HG03439 (cell line): ENCODE measurements around the gene SMCHD1.
"Not testable (repeated sequence)": the region's sequence is repeated elsewhere in the genome, so short reads cannot be mapped to it uniquely, and the experiment has no call there.

ENCODE experiments used
- ATAC-seq: cut with Tn5 transposase; IDR thresholded peaks from one replicate; pipeline ENCODE4 v1.9.1; 2021; ENCODE audit warnings: mild to moderate bottlenecking, moderate library complexity; ENCODE audit not compliant: unreplicated experiment

SMCHD1 gene

GRCh38 chr18:2811416-2811815, 155.9 kb downstream of the SMCHD1 start:
- no peak for ATAC-seq

GRCh38 chr18:2814928-2815327, 159.4 kb downstream of the SMCHD1 start:
- no peak for ATAC-seq

- ATAC-seq = no peak
Measured at GRCh38 chr18:2818281-2818680, 162.8 kb downstream of the SMCHD1 start.

- ATAC-seq = no peak
Measured at GRCh38 chr18:2821695-2822094, 166.2 kb downstream of the SMCHD1 start.

GRCh38 chr18:2822213-2822921, 166.8 kb downstream of the SMCHD1 start:
- ATAC-seq = no peak

- no peak for ATAC-seq
Measured at GRCh38 chr18:2823202-2823601, 167.7 kb downstream of the SMCHD1 start.

DNA sequence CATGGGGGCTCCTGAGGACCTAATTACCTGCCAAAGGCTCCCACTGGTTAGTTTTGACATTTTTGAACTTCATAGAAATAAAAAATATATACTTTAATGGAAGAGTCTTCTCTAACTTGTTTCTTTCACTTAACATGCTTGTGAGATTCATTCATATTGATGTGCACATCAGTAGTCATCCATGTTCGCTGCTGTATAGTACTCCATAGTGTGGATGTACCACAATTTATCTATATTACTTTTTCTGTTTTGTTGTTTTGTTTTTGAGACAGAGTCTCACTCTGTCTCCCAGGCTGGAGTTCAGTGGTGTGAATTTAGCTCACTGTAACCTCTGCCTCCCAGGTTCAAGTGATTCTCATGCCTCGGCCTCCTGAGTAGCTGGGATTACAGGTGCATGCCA, 168.4 kb downstream of the SMCHD1 start:
- ATAC-seq = no peak

- no peak for ATAC-seq
Measured at GRCh38 chr18:2824865-2825264, 169.3 kb downstream of the SMCHD1 start.

DNA sequence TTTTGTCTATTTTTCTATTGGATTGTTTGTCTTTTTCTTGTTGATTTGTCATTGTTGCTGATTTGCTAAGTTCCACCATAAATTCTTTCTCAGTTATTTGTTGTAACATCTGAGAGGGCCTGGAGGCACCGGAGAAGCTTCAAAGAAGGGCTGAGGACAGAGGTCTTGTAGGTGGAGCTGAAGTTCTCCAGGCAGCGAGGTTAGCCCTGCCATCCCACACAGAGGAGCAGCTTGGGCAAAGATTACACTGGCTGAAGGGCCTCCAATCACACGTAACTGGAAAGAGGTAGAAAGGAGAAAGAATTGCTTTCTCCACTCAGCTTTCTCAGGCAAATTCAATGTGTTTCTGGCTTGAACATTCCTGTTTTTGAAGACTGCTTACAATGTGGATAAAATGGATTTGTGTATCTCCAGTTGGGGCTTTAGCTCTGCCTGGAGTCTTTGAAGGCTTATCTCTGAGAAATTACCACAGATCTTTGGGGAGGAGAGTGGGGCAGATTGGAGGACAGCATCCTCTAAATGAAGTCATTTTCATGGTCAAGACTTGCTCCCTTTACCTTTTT, 170.2 kb downstream of the SMCHD1 start:
- ATAC-seq = no peak

DNA sequence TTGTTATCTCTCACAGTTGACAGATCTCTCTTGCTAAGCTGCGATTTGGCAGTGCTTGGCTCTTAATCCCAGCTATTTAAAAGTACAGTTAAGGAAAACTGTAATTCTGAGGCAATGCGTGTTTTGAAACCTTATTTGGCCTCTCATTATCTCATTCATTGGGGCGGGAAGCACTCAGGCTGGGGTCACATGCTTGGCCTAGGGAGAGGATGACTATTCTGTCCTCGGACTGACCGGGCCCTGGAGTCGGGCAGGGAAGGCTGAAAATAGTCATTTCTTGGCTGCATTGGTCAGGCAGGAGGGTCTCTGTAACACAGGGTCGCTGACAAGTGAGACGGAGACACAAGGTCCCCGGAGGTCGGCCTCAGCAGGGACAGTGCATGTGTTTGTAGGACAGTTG, 171.1 kb downstream of the SMCHD1 start:
- no peak for ATAC-seq

GRCh38 chr18:2827061-2827460, 171.5 kb downstream of the SMCHD1 start:
- ATAC-seq = no peak

- ATAC-seq = not testable (repeated sequence)
Measured at GRCh38 chr18:2836118-2836517, 180.6 kb downstream of the SMCHD1 start.

GRCh38 chr18:2837290-2837689, 181.8 kb downstream of the SMCHD1 start:
- ATAC-seq = not testable (repeated sequence)

DNA sequence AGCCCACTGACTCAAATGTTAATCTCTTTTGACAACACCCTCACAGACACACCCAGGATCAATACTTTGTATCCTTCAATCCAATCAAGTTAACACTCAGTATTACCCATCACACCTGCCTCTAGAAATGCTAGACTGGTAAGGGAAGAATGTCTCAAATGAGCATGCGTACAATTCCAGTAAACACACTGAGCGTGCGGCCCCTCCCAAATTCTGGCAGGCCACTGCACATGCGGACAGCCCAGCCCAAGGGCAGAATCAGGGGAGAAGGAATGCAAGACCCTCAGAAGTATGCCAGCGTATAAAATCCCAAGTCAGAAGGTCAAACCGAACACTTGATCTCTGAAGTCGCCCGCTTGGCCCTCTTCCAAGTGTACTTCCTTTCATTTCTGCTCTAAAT, 183.7 kb downstream of the SMCHD1 start:
- ATAC-seq = no peak

- no peak for ATAC-seq
Measured at GRCh38 chr18:2840521-2840920, 185.0 kb downstream of the SMCHD1 start.

GRCh38 chr18:2843146-2843545, 187.6 kb downstream of the SMCHD1 start:
- no peak for ATAC-seq

DNA sequence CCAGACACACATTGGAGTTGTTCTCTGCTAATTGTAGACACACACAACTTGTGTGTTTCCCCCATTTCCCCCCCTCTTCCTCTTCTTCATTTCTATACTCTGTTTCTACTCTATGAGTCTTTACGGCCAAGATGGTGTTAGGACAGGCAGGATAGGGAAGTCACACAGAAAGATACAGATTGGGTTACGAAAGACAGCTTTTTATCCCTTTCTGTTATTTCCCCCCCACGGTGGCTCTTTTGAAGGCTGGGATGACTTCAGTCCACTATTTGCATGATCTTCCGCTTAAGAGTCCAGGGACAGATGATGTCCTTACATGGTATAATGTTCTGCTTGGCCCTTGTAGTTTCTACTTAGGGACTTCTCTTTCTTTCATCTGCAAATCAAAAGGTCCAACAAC, 189.6 kb downstream of the SMCHD1 start:
- no peak for ATAC-seq

DNA sequence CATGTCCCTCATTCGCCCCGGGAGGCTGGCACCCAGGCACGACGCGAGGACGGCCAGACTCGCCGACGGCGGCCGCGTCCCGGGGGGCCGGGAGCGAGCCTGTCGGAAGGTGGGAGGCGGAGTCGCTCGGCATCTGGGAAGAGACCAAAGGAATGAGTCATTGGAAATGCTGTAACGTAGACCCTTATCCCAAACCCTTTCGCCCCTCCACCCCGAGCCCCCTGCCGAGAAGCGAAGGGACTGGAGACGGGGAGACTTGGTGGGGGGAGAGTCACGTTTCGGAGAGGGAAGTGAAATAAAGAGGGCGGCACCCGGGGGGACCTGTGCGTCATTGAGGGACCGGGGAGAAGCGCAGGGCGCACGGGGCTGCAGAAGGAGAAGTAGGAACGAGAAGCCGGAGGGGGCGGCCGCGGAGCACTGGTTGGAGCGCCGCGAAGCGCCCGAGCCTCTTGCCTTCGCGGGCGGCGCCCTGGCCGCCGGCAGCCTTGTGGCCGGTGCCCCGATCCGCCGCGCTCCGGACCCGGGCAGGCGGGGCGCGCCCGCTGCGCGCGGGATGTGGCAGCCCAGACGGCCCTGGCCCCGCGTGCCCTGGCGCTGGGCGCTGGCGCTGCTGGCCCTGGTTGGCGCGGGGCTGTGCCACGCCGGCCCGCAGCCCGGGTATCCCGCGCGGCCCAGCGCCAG, 191.2 kb downstream of the SMCHD1 start, which contains the start of gene EMILIN2:
EMILIN2 (plus strand) TSS at position 371 of the 681 bp plus-strand sequence; CDS start at position 554, 183 bp downstream.
- ATAC-seq = no peak

DNA sequence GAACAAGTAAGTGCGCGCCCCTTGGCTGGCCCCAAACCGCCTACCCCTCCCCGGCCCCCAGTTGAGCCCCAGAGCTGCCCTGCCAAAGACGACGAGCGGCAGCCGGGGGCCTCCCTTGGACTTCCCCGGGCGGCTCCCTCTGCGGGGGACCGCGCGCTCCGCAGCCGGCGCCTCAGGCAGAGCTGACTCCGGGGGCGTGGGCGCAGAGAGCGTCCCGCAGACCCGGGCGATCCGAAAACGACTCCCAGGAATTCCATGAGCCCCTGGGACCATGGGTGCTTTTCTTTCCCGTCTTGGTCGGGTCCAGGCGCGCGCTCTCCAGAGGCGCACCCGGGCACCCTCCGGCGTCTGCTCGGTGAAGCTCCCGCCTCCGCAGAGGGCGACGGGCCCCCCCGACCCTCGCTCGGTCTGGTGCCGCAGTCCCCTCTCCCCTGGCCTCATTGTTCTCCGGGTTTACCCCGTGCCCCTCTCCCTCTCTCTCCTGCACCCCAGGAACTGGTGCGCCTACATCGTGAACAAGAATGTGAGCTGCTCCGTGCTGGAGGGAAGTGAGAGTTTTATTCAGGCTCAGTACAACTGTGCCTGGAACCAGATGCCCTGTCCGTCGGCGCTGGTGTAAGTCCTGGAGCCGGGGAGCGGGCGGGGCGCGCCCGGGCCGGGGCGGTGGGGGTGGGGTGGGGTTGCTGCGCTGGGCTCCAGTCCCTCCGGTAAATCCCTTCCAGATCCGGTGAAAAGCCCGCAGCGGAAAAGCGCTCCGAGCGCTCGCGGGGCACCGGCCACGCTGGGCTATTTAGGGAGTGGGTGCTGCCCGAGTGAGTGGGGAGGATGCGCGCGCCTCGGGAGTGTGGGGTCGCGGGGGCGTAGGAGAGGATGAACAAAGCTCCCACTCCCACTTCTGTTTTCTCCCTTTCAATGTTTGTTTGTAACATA, 192.1 kb downstream of the SMCHD1 start:
- peak; percentile 47 for ATAC-seq

DNA sequence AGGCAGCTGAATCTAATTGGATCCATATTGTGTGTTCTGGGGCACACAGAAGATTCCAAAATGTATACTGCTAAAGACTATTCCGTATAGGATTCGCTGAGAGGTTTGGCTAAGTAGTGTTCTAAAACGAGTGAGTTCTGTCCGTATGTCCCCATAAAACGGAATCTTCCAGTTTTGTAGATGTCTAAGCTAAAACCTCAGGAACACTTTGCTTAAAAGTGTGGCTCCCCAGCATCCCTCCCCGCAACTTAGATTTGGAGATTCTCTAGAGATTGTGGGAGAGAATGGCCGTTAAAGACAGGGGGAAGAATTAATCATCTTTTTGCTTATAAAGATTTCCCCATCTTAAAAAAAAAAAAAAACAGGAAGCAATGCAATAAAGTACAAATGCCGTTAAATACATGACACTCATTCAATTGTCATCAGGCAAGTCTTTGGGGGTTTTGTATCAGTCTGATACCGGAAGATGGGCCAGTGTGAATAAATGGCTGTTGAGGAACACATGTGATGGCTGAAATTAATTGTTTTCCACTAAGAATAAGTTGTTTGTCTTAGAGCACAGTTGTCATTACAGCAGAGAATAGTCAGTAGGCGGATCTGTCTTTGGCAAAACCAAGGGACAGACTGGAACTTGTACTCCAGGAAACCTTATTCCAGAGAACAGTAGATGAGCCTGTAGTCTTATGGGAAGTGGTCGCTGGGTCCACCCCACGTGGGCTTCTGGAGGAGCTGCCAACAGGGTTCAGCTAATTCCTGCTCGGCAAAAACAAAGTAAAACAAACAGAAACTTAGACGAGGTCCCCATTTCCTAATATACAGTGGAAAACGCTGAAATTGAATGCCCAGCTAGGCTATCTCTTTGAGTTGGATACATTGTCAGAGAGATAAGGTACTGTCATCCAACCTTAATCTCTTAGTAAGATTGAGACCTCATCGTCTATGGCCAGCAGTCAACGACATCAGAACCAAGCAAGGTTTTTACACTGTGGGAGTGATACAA, 193.0 kb downstream of the SMCHD1 start:
- ATAC-seq = no peak
